Stimulated activated memory B cell treated with anti-CD40 and anti-IgM and Interleukin-4, amounts not matched to agents 10 μg/mL and 1 μg/mL and 100 μg/mL, for 72 hours (primary cell): ENCODE measurements around the gene TMEM232.
"Not testable (repeated sequence)": the region's sequence is repeated elsewhere in the genome, so short reads cannot be mapped to it uniquely, and the experiment has no call there.

Experiments used
- ATAC-seq: fragments of 150-1000 bp; cut with Tn5 transposase; 2 replicates; pipeline ENCODE4 v1.10.0; 2021
- H3K27ac Mint-ChIP-seq: one replicate; pipeline ENCODE4 v1.8.0; 2022; ENCODE audit warnings: mild to moderate bottlenecking, mixed read lengths
- H3K27me3 Mint-ChIP-seq: one replicate; pipeline ENCODE4 v1.8.0; 2022; ENCODE audit warnings: mixed read lengths
- H3K36me3 Mint-ChIP-seq: one replicate; pipeline ENCODE4 v1.8.0; 2022; ENCODE audit warnings: mixed read lengths
- H3K4me1 Mint-ChIP-seq: one replicate; pipeline ENCODE4 v1.8.0; 2022; ENCODE audit warnings: mixed read lengths
- H3K4me3 Mint-ChIP-seq: one replicate; pipeline ENCODE4 v1.8.0; 2022; ENCODE audit warnings: mild to moderate bottlenecking, moderate library complexity, mixed read lengths
- H3K9me3 Mint-ChIP-seq: one replicate; pipeline ENCODE4 v1.8.0; 2022; ENCODE audit warnings: mixed read lengths

Gene TMEM232

GRCh38 chr5:110535146-110535545 lies 191.3 kb downstream of the TMEM232 start:
- H3K4me1 Mint-ChIP-seq, H3K27me3 Mint-ChIP-seq, ATAC-seq, H3K4me3 Mint-ChIP-seq, H3K27ac Mint-ChIP-seq, H3K36me3 Mint-ChIP-seq, H3K9me3 Mint-ChIP-seq: not testable (repeated sequence)

GRCh38 chr5:110525762-110526161 lies 200.7 kb downstream of the TMEM232 start:
- Mint-ChIP-seq H3K27me3 (no peaks in the 10 kb centered on the region), H3K36me3 (no peaks in the 10 kb centered on the region), H3K27ac (no peak overlapping the region), H3K4me1 (no peaks in the 10 kb centered on the region), H3K9me3 (no peaks in the 10 kb centered on the region), H3K4me3 (no peak overlapping the region)
- ATAC-seq, result no peak

GRCh38 chr5:110517396-110517795 lies 209.1 kb downstream of the TMEM232 start:
- Mint-ChIP-seq H3K4me1 (no peaks in the 10 kb centered on the region), H3K27ac (no peak overlapping the region), H3K36me3 (no peaks in the 10 kb centered on the region), H3K4me3 (no peak overlapping the region), H3K9me3 (no peaks in the 10 kb centered on the region), H3K27me3 (no peaks in the 10 kb centered on the region)
- no peak for ATAC-seq

- no peaks in the 10 kb centered on the region for H3K9me3 Mint-ChIP-seq
- H3K36me3 Mint-ChIP-seq, result no peaks in the 10 kb centered on the region
- H3K27me3 Mint-ChIP-seq, result no peaks in the 10 kb centered on the region
- no peaks in the 10 kb centered on the region for H3K4me1 Mint-ChIP-seq
- no peak overlapping the region for H3K27ac Mint-ChIP-seq
- no peak for ATAC-seq
- no peak overlapping the region for H3K4me3 Mint-ChIP-seq
Measured at GRCh38 chr5:110514030-110514429, 212.4 kb downstream of the TMEM232 start.

DNA sequence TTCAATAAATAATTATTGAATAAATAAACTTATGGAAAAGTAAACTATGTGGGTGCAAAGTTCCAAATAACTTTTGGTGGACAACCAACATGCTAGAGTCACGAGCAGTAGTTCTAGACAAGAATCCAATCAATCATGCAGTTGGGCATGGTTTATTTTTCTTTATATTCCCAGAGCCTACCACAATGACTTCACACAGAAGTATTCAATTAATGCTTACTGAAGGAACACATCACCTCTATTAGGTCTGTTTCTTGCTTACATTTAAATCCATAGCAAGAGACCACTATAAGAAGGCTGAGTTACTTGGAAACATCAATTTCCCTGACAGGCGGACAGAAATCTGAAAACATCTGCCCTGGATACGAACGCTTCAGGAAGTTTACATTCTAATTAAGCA lies 214.2 kb downstream of the TMEM232 start:
- Mint-ChIP-seq H3K4me1 (no peaks in the 10 kb centered on the region), H3K4me3 (no peak overlapping the region), H3K36me3 (no peaks in the 10 kb centered on the region), H3K27ac (no peak overlapping the region), H3K9me3 (no peaks in the 10 kb centered on the region), H3K27me3 (no peaks in the 10 kb centered on the region)
- no peak for ATAC-seq

- Mint-ChIP-seq H3K27ac (no peak overlapping the region), H3K4me1 (no peaks in the 10 kb centered on the region), H3K36me3 (no peaks in the 10 kb centered on the region), H3K9me3 (no peaks in the 10 kb centered on the region), H3K27me3 (no peaks in the 10 kb centered on the region), H3K4me3 (no peak overlapping the region)
- no peak for ATAC-seq
Measured at GRCh38 chr5:110510146-110510545, 216.3 kb downstream of the TMEM232 start.

DNA sequence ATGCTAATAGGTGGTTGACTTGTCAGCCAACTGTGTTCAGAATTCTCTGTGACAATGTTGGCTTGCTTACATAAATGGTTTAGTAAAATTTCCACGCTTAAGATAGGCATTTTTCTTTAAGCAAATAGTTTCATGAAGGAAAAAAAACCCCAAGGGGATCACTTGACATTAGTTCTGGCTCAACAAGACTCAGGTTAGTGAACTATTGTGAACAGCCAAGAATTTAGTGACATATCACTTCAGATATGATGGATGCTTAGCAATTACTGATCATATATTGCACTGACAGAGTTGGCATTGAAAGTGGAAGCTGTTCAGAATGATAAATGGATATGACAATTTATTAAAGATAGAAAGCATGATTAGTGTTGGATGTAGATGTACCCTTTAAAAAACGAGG lies 218.5 kb downstream of the TMEM232 start:
- Mint-ChIP-seq H3K4me1 (no peaks in the 10 kb centered on the region), H3K4me3 (no peak overlapping the region), H3K27me3 (no peaks in the 10 kb centered on the region), H3K27ac (no peak overlapping the region), H3K36me3 (no peaks in the 10 kb centered on the region), H3K9me3 (no peaks in the 10 kb centered on the region)
- no peak for ATAC-seq

- Mint-ChIP-seq H3K9me3 (no peaks in the 10 kb centered on the region), H3K4me1 (no peaks in the 10 kb centered on the region), H3K4me3 (no peak overlapping the region), H3K27me3 (no peaks in the 10 kb centered on the region), H3K27ac (no peak overlapping the region), H3K36me3 (no peaks in the 10 kb centered on the region)
- no peak for ATAC-seq
Measured at GRCh38 chr5:110506378-110506777, 220.1 kb downstream of the TMEM232 start.

GRCh38 chr5:110496276-110496675 lies 230.2 kb downstream of the TMEM232 start:
- Mint-ChIP-seq H3K36me3 (no peaks in the 10 kb centered on the region), H3K4me3 (no peak overlapping the region), H3K27me3 (no peaks in the 10 kb centered on the region), H3K27ac (no peak overlapping the region), H3K4me1 (no peaks in the 10 kb centered on the region), H3K9me3 (no peaks in the 10 kb centered on the region)
- no peak for ATAC-seq

- no peak for ATAC-seq
- H3K4me3 Mint-ChIP-seq, result no peak overlapping the region
- H3K36me3 Mint-ChIP-seq, result no peaks in the 10 kb centered on the region
- no peaks in the 10 kb centered on the region for H3K4me1 Mint-ChIP-seq
- no peak overlapping the region for H3K27ac Mint-ChIP-seq
- no peaks in the 10 kb centered on the region for H3K27me3 Mint-ChIP-seq
- no peaks in the 10 kb centered on the region for H3K9me3 Mint-ChIP-seq
Measured at GRCh38 chr5:110492446-110492845, 234.0 kb downstream of the TMEM232 start.

DNA sequence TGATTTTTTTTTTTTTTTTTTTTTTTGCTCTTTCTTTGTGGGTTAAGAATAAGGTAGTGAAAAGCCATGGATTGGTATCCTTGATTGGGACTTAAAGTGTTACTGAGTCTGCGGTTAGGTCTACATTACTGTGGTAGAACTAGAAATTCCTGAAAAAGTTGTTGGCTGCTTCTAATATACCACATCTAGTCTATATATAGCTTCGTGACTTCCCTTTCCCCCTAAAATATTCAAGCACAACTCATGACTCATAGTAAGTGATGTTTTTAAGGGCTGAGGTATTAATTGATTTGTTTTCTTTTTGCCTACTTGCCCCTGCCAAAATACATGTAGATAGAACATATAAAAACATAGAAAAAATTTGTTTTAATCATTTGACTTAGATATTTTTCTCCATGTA lies 247.6 kb downstream of the TMEM232 start:
- Mint-ChIP-seq H3K4me3 (no peak overlapping the region), H3K36me3 (no peaks in the 10 kb centered on the region), H3K27me3 (no peaks in the 10 kb centered on the region), H3K4me1 (no peaks in the 10 kb centered on the region), H3K27ac (no peak overlapping the region), H3K9me3 (peaks cover 3% of the 10 kb centered on the region)
- no peak for ATAC-seq

DNA sequence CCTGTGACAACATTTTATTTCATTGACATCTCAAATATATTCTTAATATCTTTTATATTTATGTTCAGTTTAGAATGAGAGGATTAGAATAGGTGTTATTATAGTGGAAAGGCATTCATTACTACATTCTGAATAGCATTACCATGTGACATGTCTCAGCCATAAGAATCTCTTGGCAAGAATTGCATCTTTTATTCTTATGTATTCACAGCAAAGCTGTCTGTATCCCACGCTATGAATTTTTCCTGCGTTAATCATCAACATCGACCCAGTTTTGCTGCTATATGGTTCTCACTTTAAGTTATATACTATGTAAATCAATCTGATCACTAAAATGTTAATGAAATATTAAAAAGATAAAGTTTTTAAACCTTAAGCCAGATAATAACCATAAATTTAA lies 248.6 kb downstream of the TMEM232 start:
- no peaks in the 10 kb centered on the region for H3K27me3 Mint-ChIP-seq
- H3K27ac Mint-ChIP-seq, result no peak overlapping the region
- H3K4me3 Mint-ChIP-seq, result no peak overlapping the region
- peaks cover 2% of the 10 kb centered on the region for H3K9me3 Mint-ChIP-seq
- no peak for ATAC-seq
- H3K36me3 Mint-ChIP-seq, result no peaks in the 10 kb centered on the region
- no peaks in the 10 kb centered on the region for H3K4me1 Mint-ChIP-seq

GRCh38 chr5:110476164-110476563 lies 250.3 kb downstream of the TMEM232 start:
- Mint-ChIP-seq H3K4me3 (no peak overlapping the region), H3K27ac (no peak overlapping the region), H3K4me1 (no peaks in the 10 kb centered on the region), H3K36me3 (no peaks in the 10 kb centered on the region), H3K27me3 (no peaks in the 10 kb centered on the region), H3K9me3 (peaks cover 8% of the 10 kb centered on the region)
- no peak for ATAC-seq

DNA sequence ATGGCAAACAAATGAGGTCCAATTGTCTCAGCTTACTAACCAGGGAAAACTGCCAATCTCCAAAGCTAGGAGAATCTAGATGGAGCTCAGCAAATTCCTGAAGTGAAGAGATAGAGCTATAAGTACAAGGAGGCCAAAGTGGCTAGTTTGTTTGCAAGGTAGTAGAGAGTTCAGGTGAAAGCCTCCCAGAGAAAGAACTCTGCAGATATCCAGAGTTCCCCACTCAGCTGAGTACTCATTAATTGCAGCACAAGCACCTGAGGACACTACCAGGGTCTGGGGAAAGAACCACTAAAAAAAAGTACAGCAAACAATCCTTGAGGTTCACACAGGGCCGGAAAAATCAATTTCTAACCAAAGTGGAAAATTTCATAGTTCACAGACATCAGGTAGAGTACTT lies 250.9 kb downstream of the TMEM232 start:
- Mint-ChIP-seq H3K27ac (no peak overlapping the region), H3K27me3 (no peaks in the 10 kb centered on the region), H3K36me3 (no peaks in the 10 kb centered on the region), H3K4me3 (no peak overlapping the region), H3K9me3 (peaks cover 15% of the 10 kb centered on the region), H3K4me1 (no peaks in the 10 kb centered on the region)
- ATAC-seq, result no peak

DNA sequence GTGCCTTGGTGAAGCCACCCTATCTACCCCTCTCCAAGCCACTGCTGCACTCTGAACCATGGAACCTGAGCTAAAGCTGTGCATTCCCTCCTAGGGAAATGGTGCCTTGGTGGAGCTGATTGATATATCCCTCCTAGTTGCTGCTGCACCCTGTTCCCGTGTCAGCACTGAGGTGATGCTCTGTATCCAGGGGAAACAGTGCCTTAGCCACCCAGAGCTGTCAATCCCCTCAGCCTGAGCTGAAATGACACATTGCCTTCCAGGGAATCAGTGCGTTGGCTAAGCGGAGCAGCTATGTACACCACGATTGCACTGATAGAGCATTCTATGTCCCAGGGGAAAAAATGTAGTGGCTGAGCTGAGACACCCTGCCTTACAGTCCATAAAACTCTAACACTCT lies 257.0 kb downstream of the TMEM232 start:
- ATAC-seq, result no peak
- no peaks in the 10 kb centered on the region for H3K4me1 Mint-ChIP-seq

GRCh38 chr5:110463106-110463505 lies 263.4 kb downstream of the TMEM232 start:
- Mint-ChIP-seq H3K4me1 (no peaks in the 10 kb centered on the region), H3K9me3 (peaks cover 4% of the 10 kb centered on the region), H3K27me3 (no peaks in the 10 kb centered on the region), H3K36me3 (no peaks in the 10 kb centered on the region), H3K4me3 (no peak overlapping the region), H3K27ac (no peak overlapping the region)
- ATAC-seq, result no peak

More for the DNA sequence above, 257.0 kb downstream of the TMEM232 start:
- no peak overlapping the region for H3K4me3 Mint-ChIP-seq
- no peaks in the 10 kb centered on the region for H3K27me3 Mint-ChIP-seq
- H3K27ac Mint-ChIP-seq, result no peak overlapping the region
- H3K9me3 Mint-ChIP-seq, result peaks cover 17% of the 10 kb centered on the region
- H3K36me3 Mint-ChIP-seq, result no peaks in the 10 kb centered on the region

DNA sequence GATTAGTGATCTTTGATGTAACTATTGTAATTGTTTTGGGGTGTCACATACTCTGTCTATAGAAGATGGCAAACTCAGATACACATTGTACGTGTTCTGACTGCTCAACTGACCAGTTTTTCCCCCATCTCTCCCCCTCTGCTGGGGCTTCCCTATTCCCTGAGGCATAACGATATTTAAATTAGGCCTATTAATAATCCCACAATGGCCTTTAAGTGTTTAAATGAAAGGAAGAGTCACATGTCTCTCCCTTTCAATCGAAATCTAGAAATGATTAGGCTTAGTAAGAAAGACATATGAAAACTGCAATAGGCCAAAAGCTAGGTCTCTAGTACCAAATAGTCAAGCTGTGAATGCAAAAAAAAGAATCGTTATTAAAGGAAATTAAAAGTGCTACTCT lies 265.6 kb downstream of the TMEM232 start:
- Mint-ChIP-seq H3K36me3 (no peaks in the 10 kb centered on the region), H3K4me1 (no peaks in the 10 kb centered on the region), H3K4me3 (no peak overlapping the region), H3K9me3 (peaks cover 4% of the 10 kb centered on the region), H3K27ac (no peak overlapping the region), H3K27me3 (no peaks in the 10 kb centered on the region)
- ATAC-seq, result no peak
